NCI-H82 treated with DMSO at 0.1 percent for 48 hours (cell line): ENCODE measurements around the gene RGS14.
A peak's percentile ranks its signal among the peaks of the same experiment; 100 is the strongest.

Experiments
- DNase-seq: peaks from one replicate; lab custom pipeline; 2025; ENCODE audit not compliant: unreplicated experiment; lab: John Stamatoyannopoulos, UW

The RGS14 gene

GRCh38 chr5:177357459-177358351 is at the start of gene RGS14:
Gene RGS14 (plus strand): TSS chr5:177357924. CDS start chr5:177358025, 101 bp downstream.
- DNase-seq = no peak

- DNase-seq = no peak
Observed at GRCh38 chr5:177308740-177309139, 49.0 kb upstream of the RGS14 start.

GRCh38 chr5:177309351-177310191 is 48.2 kb upstream of the RGS14 start:
- no peak for DNase-seq

GRCh38 chr5:177310332-177310731 is 47.4 kb upstream of the RGS14 start:
- no peak for DNase-seq

- DNase-seq = peak; percentile 22
Observed at GRCh38 chr5:177310757-177311391, 46.9 kb upstream of the RGS14 start.

- DNase-seq = no peak
Observed at GRCh38 chr5:177311392-177311722, 46.4 kb upstream of the RGS14 start.

- DNase-seq = peak; percentile 91
Observed at GRCh38 chr5:177311723-177312648, 45.7 kb upstream of the RGS14 start, which contains the start of gene MXD3. Gene MXD3 (minus strand): TSS chr5:177311898. CDS start chr5:177311830, 68 bp downstream.

GRCh38 chr5:177312649-177313181 is 45.0 kb upstream of the RGS14 start:
- DNase-seq = peak; percentile 6

GRCh38 chr5:177313561-177314259 is 44.0 kb upstream of the RGS14 start:
- DNase-seq = no peak

GRCh38 chr5:177314376-177315342 is 43.1 kb upstream of the RGS14 start:
- DNase-seq = no peak

GRCh38 chr5:177315411-177315810 is 42.3 kb upstream of the RGS14 start:
- DNase-seq = no peak

- DNase-seq = no peak
Observed at GRCh38 chr5:177316005-177316404, 41.7 kb upstream of the RGS14 start.

- peak; percentile 31 for DNase-seq
Observed at GRCh38 chr5:177317959-177318377, 39.8 kb upstream of the RGS14 start.

GRCh38 chr5:177319913-177320588 is 37.7 kb upstream of the RGS14 start:
- no peak for DNase-seq

- DNase-seq = no peak
Observed at GRCh38 chr5:177320879-177321278, 36.8 kb upstream of the RGS14 start.

- DNase-seq = no peak
Observed at GRCh38 chr5:177325868-177326381, 31.8 kb upstream of the RGS14 start.
